Measurements from ENCODE around the gene STPG3. TPM values are rescaled to one million over a fixed set of nuclear protein-coding genes. Genes with fewer than 3 reads are reported as not detected.

Gene STPG3
- polyA plus RNA-seq (2011; rRNA removed), result not detected in 2 replicates
- polyA plus RNA-seq (2012; cell fraction: cytosol; rRNA removed), result not detected in 2 replicates
- not detected in 2 replicates for polyA plus RNA-seq (2012; cell fraction: nucleus; rRNA removed)
- polyA plus RNA-seq (2017; fragmentation: RNase III; extraction: RNeasy Plus Mini Kit Qiagen cat#74134 plus additional on column Dnase treatment), result not detected in 3 replicates
- polyA minus RNA-seq (2011; rRNA and poly(A)+ RNA removed), result not detected in 2 replicates

- 0 out of 6 replicates have a peak within 1 kb of the TSS, but pooled peaks of 1 of the 2 experiments have one; percentile 18 for H3K27ac ChIP-seq
Observed at GRCh38 chr9:137251194-137251461, at the start of gene STPG3. TSS of gene STPG3 (plus strand) at chr9:137251286. CDS start at chr9:137251287, 1 bp downstream.

GRCh38 chr9:137202966-137203365 lies 48.1 kb upstream of the STPG3 start:
- Histone ChIP-seq H3K4me2 (no peak overlapping the region), H3K4me3 (no peak overlapping the region), H3K27ac (no peak overlapping the region), H3K4me1 (peaks cover 45% of the 10 kb centered on the region), H3K9me3 (no peaks in the 10 kb centered on the region)
- DNase-seq (ENCODE audit: low read depth in 1 of 2, low spot score in 1 of 2), result no peak
- ATAC-seq, result no peak
- TF ChIP-seq RAD21 (conservative IDR thresholded peaks at IDR 0.05 in 1 of 2, IDR thresholded peaks at IDR 0.05 in 1 of 2) (no peak), MAFK (IDR thresholded peaks at IDR 0.05; ENCODE audit: partially characterized antibody) (no peak), HDAC2 (IDR thresholded peaks at IDR 0.05) (no peak), REST (IDR thresholded peaks at IDR 0.05) (no peak), NR3C1 (IDR thresholded peaks at IDR 0.05) (no peak), PBX3 (IDR thresholded peaks at IDR 0.05) (no peak), CHD2 (IDR thresholded peaks at IDR 0.05; ENCODE audit: low read length, partially characterized antibody) (no peak), MAZ (IDR thresholded peaks at IDR 0.05; ENCODE audit: borderline replicate concordance, low read depth, low read length) (no peak), SMC3 (IDR thresholded peaks at IDR 0.05) (no peak), ELK1 (IDR thresholded peaks at IDR 0.05; ENCODE audit: low read depth, low read length) (no peak), ZC3H11A (IDR thresholded peaks at IDR 0.05) (no peak), HES2 (IDR thresholded peaks at IDR 0.05) (no peak)
- FAIRE-seq, result no peak
- ChIA-PET CTCF (interaction anchor here (0.7 to 3.7 kb wide), 5 partner anchors 10 to 133 kb away, joined by 3 to 17 read pairs (median 5); partner anchors contain the start of genes RNF224 and SAPCD2), POLR2A (no interaction called here)
- WGBS (ENCODE audit: missing lambda C conversion rate), result 87% methylated on average over 8 of the region's 8 CpGs

More at GRCh38 chr9:137251194-137251461, at the start of gene STPG3:
- 83% methylated on average over 3 of the region's 4 CpGs for WGBS (ENCODE audit: missing lambda C conversion rate)
- no peak for ATAC-seq
- ChIA-PET POLR2A (interaction anchor here (1.0 kb wide), 1 partner anchor 10 kb away, joined by 5 read pairs; no protein-coding TSS in a partner anchor), CTCF (interaction anchor here (0.7 to 1.3 kb wide), 4 partner anchors 11 to 36 kb away, joined by 3 to 4 read pairs (median 3); no protein-coding TSS in a partner anchor)
- no peak within 1 kb of the TSS for H3K4me2 ChIP-seq
- no peak for FAIRE-seq
- TF ChIP-seq KDM1A (IDR thresholded peaks at IDR 0.05; ENCODE audit: low read depth), result no peak
- no peak for TF ChIP-seq EP300 (IDR thresholded peaks at IDR 0.05)
- H3K9me3 ChIP-seq, result no peaks in the 10 kb centered on the region
- no peak within 1 kb of the TSS for H3K4me3 ChIP-seq
- no peak for DNase-seq (ENCODE audit: low read depth in 1 of 2, low spot score in 1 of 2)
- H3K4me1 ChIP-seq, result peaks cover 11% of the 10 kb centered on the region

GRCh38 chr9:137204731-137205125 lies 46.4 kb upstream of the STPG3 start:
- Histone ChIP-seq H3K4me3 (peak overlapping the region; percentile 93), H3K4me2 (peak overlapping the region; percentile 86), H3K27ac (peak overlapping the region; percentile 93 to 97), H3K4me1 (peaks cover 30% of the 10 kb centered on the region), H3K9me3 (no peaks in the 10 kb centered on the region)
- TF ChIP-seq ATOH8 (CRISPR knock-in tag; IDR thresholded peaks at IDR 0.05; ENCODE audit: low read depth) (no peak), PBX3 (IDR thresholded peaks at IDR 0.05) (no peak), HDAC2 (IDR thresholded peaks at IDR 0.05) (no peak), ELK1 (IDR thresholded peaks at IDR 0.05; ENCODE audit: low read depth, low read length) (no peak), EP300 (IDR thresholded peaks at IDR 0.05) (no peak), EHF (CRISPR knock-in tag; IDR thresholded peaks at IDR 0.05) (no peak), BHLHE40 (IDR thresholded peaks at IDR 0.05; ENCODE audit: low read depth, low read length) (no peak), POLR2A (IDR thresholded peaks at IDR 0.05; ENCODE audit: low read length) (no peak), CBX2 (IDR thresholded peaks at IDR 0.05; ENCODE audit: borderline replicate concordance, low read depth) (no peak), HOXA7 (CRISPR knock-in tag; IDR thresholded peaks at IDR 0.05) (no peak), HOXB5 (CRISPR knock-in tag; IDR thresholded peaks at IDR 0.05) (no peak)
- ATAC-seq (no peak), DNase-seq (ENCODE audit: low read depth in 1 of 2, low spot score in 1 of 2) (no peak), FAIRE-seq (no peak)
- CTCF ChIA-PET, result interaction anchor here (0.8 to 4.0 kb wide), 8 partner anchors 9 to 141 kb away, joined by 3 to 24 read pairs (median 4); partner anchors contain the start of genes RNF208, RNF224 and SSNA1
- POLR2A ChIA-PET, result interaction anchor here (1.0 to 1.5 kb wide), 4 partner anchors 16 to 41 kb away, joined by 3 to 4 read pairs (median 4); no protein-coding TSS in a partner anchor
- 26% methylated on average over 21 of the region's 21 CpGs for WGBS (ENCODE audit: missing lambda C conversion rate)
